Testis (tissue), 3 donors: ENCODE results near the gene GNG14. TPM values are rescaled to one million over a fixed set of nuclear protein-coding genes. Genes with fewer than 3 reads are reported as not detected.
"Not testable (repeated sequence)": the region's sequence is repeated elsewhere in the genome, so short reads cannot be mapped to it uniquely, and the experiment has no call there.

Experiments
- DNase-seq: peaks from one replicate; pipeline ENCODE4 v3.0.0-alpha.2; 2019
- H3K27ac ChIP-seq, 2 donors: fragments of 200-600 bp; sonication (generic); one replicate each; pipeline ENCODE4 v1.5.1; 2019
- H3K27me3 ChIP-seq: fragments of 200-600 bp; sonication (generic); one replicate; pipeline ENCODE4 v1.5.1; 2019
- H3K36me3 ChIP-seq: fragments of 200-600 bp; sonication (generic); one replicate; pipeline ENCODE4 v1.5.1; 2017; ENCODE audit warnings: low read depth; ENCODE audit errors: missing control alignments
- H3K4me1 ChIP-seq: fragments of 200-600 bp; sonication (generic); one replicate; pipeline ENCODE4 v1.5.1; 2019
- H3K4me3 ChIP-seq, 2 donors: fragments of 200-600 bp; sonication (generic); one replicate each; pipeline ENCODE4 v1.5.1; 2017 to 2019
- H3K9me3 ChIP-seq: fragments of 200-600 bp; sonication (generic); one replicate; pipeline ENCODE4 v1.5.1; 2017
- CTCF ChIP-seq, 3 experiments: fragments of 450-650 bp in 2 of 3; fragments of 200-600 bp in 1 of 3; sonication (generic) in 1 of 3; IDR thresholded peaks; one replicate each; pipeline ENCODE4 v1.5.1; 2016 to 2019; ENCODE audit warnings: antibody characterized with exemption in 3 of 3, mild to moderate bottlenecking in 2 of 3, moderate library complexity in 1 of 3
- POLR2A ChIP-seq: fragments of 450-650 bp; IDR thresholded peaks from one replicate; pipeline ENCODE4 v1.6.1; 2017; ENCODE audit warnings: antibody characterized with exemption, mild to moderate bottlenecking, moderate library complexity
- WGBS, 2 donors: methylation state at CpG; one replicate each; pipeline ENCODE4 v1.1.5; 2018; 5-methylcytosine and 5-hydroxymethylcytosine counted together
- intact Hi-C: fragments of 100-400 bp; cut with DNase I; formaldehyde crosslinking; loops from one replicate; pipeline ENCODE4 v1.15.1; 2023; ENCODE audit warnings: low total_unique reads
- polyA plus RNA-seq: library from polyadenylated mRNA; stranded (reverse); fragments of 350-450 nt; fragmentation: Illumina TruSeq; extraction: RNeasy Lipid Tissue Mini Kit (QIAGEN cat#74804); gene quantifications from one replicate; pipeline ENCODE4 v1.2.3, GENCODE V29; 2014; ENCODE audit warnings: low read depth, low replicate concordance; ENCODE audit not compliant: insufficient read depth
- total RNA-seq, 2 donors: library from RNA; depleted of rRNA; stranded (reverse); fragments of >200 nt; gene quantifications; one replicate each; pipeline ENCODE4 v1.2.3, GENCODE V29; 2016

Gene GNG14
- total and polyA plus RNA-seq, 3 donors from 2014 or later: 4.5 TPM; not detected in 2

- Histone ChIP-seq H3K27ac (peak overlapping the region in 1 of 2 donors; percentile 64), H3K27me3 (no peaks in the 10 kb centered on the region), H3K4me3 (peak overlapping the region; percentile 69 to 83), H3K36me3 (no peaks in the 10 kb centered on the region), H3K4me1 (peaks cover 12% of the 10 kb centered on the region), H3K9me3 (no peaks in the 10 kb centered on the region)
- 7% methylated on average over 12 of the region's 36 CpGs; no CpG with 5 or more reads in 1 of the 2 donors for WGBS, 2 donors
- no peak for DNase-seq
- intact Hi-C loops: no loop called here
- no peak for TF ChIP-seq CTCF (IDR thresholded peaks at IDR 0.05)
- no peak for TF ChIP-seq POLR2A
Observed at GRCh38 chr19:12695997-12696365, 8.2 kb downstream of the GNG14 start.

- no peaks in the 10 kb centered on the region for H3K36me3 ChIP-seq
- H3K27me3 ChIP-seq: no peaks in the 10 kb centered on the region
- H3K27ac ChIP-seq: peak within 1 kb of the TSS; percentile 14 to 64
- no peaks in the 10 kb centered on the region for H3K9me3 ChIP-seq
- 5 to 6% methylated on average over 24 to 49 of the region's 59 CpGs for WGBS, 2 donors
- TF ChIP-seq POLR2A (no peak), CTCF (IDR thresholded peaks at IDR 0.05) (peak in 1 of 3 experiments; percentile 4)
- DNase-seq: peak; percentile 99
- intact Hi-C loops: no loop called here
- H3K4me3 ChIP-seq: peak within 1 kb of the TSS; percentile 69 to 83
- H3K4me1 ChIP-seq: peaks cover 12% of the 10 kb centered on the region
Observed at GRCh38 chr19:12696366-12697335, 8.9 kb downstream of the GNG14 start, which contains the start of gene FBXW9. TSS of gene FBXW9 (minus strand) at chr19:12696631. CDS start at chr19:12696581, 50 bp downstream.

GRCh38 chr19:12697425-12697824 is 9.6 kb downstream of the GNG14 start:
- intact Hi-C loops, H3K27ac ChIP-seq: not testable (repeated sequence)
- WGBS, 2 donors: 78 to 90% methylated on average over 21 to 22 of the region's 22 CpGs

GRCh38 chr19:12698138-12698537 is 10.3 kb downstream of the GNG14 start:
- Histone ChIP-seq H3K9me3 (no peaks in the 10 kb centered on the region), H3K27ac (no peak overlapping the region), H3K27me3 (no peaks in the 10 kb centered on the region), H3K4me1 (peaks cover 12% of the 10 kb centered on the region), H3K36me3 (no peaks in the 10 kb centered on the region), H3K4me3 (no peak overlapping the region)
- intact Hi-C loops: no loop called here
- TF ChIP-seq POLR2A: no peak
- 65 to 73% methylated on average over 6 of the region's 6 CpGs for WGBS, 2 donors
- DNase-seq: no peak

More at GRCh38 chr19:12697425-12697824, 9.6 kb downstream of the GNG14 start:
- DNase-seq, H3K36me3 ChIP-seq, H3K27me3 ChIP-seq, H3K9me3 ChIP-seq: not testable (repeated sequence)
- H3K4me1 ChIP-seq: peaks cover 12% of the 10 kb centered on the region
- peak overlapping the region in 1 of 2 donors; percentile 83 for H3K4me3 ChIP-seq

GRCh38 chr19:12701596-12702282 is 13.9 kb downstream of the GNG14 start:
- Histone ChIP-seq H3K36me3 (no peaks in the 10 kb centered on the region), H3K9me3 (no peaks in the 10 kb centered on the region), H3K27ac (no peak overlapping the region), H3K4me3 (no peak overlapping the region), H3K27me3 (no peaks in the 10 kb centered on the region), H3K4me1 (peaks cover 4% of the 10 kb centered on the region)
- TF ChIP-seq POLR2A: no peak
- no peak for TF ChIP-seq CTCF (IDR thresholded peaks at IDR 0.05)
- no peak for DNase-seq
- intact Hi-C loops: no loop called here
- WGBS, 2 donors: 89% methylated on average over 29 to 32 of the region's 33 CpGs
